Activated CD8-positive, alpha-beta T cell treated with anti-CD3 and anti-CD28 coated beads for 36 hours (primary cell): ENCODE measurements around the gene B9D2. TPM values are rescaled to one million over a fixed set of nuclear protein-coding genes. Genes with fewer than 3 reads are reported as not detected.
A peak's percentile ranks its signal among the peaks of the same experiment; 100 is the strongest.

Experiments used
- ATAC-seq: fragments of 200-7000 bp; cut with Tn5 transposase; one replicate; pipeline ENCODE4 v1.10.0; 2021; ENCODE audit warnings: mild to moderate bottlenecking, moderate library complexity
- CTCF ChIA-PET: fragments of 350-600 bp; sonication (Branson Sonifier 250); formaldehyde crosslinking; loops from one replicate; lab custom pipeline; 2021; ENCODE audit warnings: antibody characterized with exemption; lab: Charles Lee
- POLR2A ChIA-PET: fragments of 350-600 bp; sonication (Branson Sonifier 250); formaldehyde crosslinking; loops from one replicate; lab custom pipeline; 2021; ENCODE audit warnings: antibody characterized with exemption; lab: Charles Lee
- DNase-seq: peaks from one replicate; pipeline ENCODE4 v3.0.0-alpha.2; 2020
- H3K27ac Mint-ChIP-seq: one replicate; pipeline ENCODE4 v1.8.0; 2021; ENCODE audit warnings: mild to moderate bottlenecking, mixed read lengths
- H3K27me3 Mint-ChIP-seq: one replicate; pipeline ENCODE4 v1.8.0; 2021; ENCODE audit warnings: mixed read lengths
- H3K36me3 Mint-ChIP-seq: one replicate; pipeline ENCODE4 v1.8.0; 2021; ENCODE audit warnings: low read depth, mixed read lengths
- H3K4me1 Mint-ChIP-seq: one replicate; pipeline ENCODE4 v1.8.0; 2021; ENCODE audit warnings: low read depth, mixed read lengths
- H3K4me3 Mint-ChIP-seq: one replicate; pipeline ENCODE4 v1.8.0; 2021; ENCODE audit warnings: mild to moderate bottlenecking, moderate library complexity, mixed read lengths
- H3K9me3 Mint-ChIP-seq: one replicate; pipeline ENCODE4 v1.8.0; 2021; ENCODE audit warnings: mixed read lengths
- CTCF ChIP-seq: fragments of 200-600 bp; IDR thresholded peaks from one replicate; pipeline ENCODE4 v1.8.0; 2022; ENCODE audit warnings: antibody characterized with exemption, mild to moderate bottlenecking
- intact Hi-C: fragments of 100-400 bp; cut with micrococcal nuclease; formaldehyde crosslinking; loops from one replicate; pipeline ENCODE4 v1.10.0; 2022
- total RNA-seq, 2 experiments: library from RNA; stranded (reverse); gene quantifications; one replicate each; pipeline ENCODE4 v1.2.3, GENCODE V29; 2021

B9D2 gene
- total RNA-seq, 2 experiments from 2014 or later = 3.1 to 5.1 TPM

- DNase-seq = peak; percentile 96
- intact Hi-C loops = loop anchor here (2.0 to 5.0 kb wide), 3 partner anchors 44 to 106 kb away; partner anchors contain the start of gene TGFB1
- CTCF ChIA-PET = interaction anchor here (0.7 to 4.3 kb wide), 28 partner anchors 8 to 288 kb away, joined by 3 to 53 read pairs (median 4); partner anchors contain the start of genes B9D2 and HNRNPUL1
- ATAC-seq = peak; percentile 60
- Mint-ChIP-seq H3K36me3 (peaks cover 58% of the 10 kb centered on the region), H3K27ac (peak overlapping the region; percentile 98), H3K4me3 (peak overlapping the region; percentile 98), H3K9me3 (no peaks in the 10 kb centered on the region), H3K4me1 (peaks cover 77% of the 10 kb centered on the region), H3K27me3 (no peaks in the 10 kb centered on the region)
- POLR2A ChIA-PET = interaction anchor here (0.6 to 14.9 kb wide), 18 partner anchors 10 to 908 kb away, joined by 3 to 179 read pairs (median 4); partner anchors contain the start of genes B9D2, HNRNPUL1 and TGFB1
- peak; percentile 87 for TF ChIP-seq CTCF
These were observed 55.3 kb downstream of the B9D2 start for GRCh38 chr19:41308450-41309179.

GRCh38 chr19:41307954-41308449 is 55.9 kb downstream of the B9D2 start:
- Mint-ChIP-seq H3K27ac (peak overlapping the region; percentile 98), H3K27me3 (no peaks in the 10 kb centered on the region), H3K36me3 (peaks cover 56% of the 10 kb centered on the region), H3K9me3 (no peaks in the 10 kb centered on the region), H3K4me3 (peak overlapping the region; percentile 98), H3K4me1 (peaks cover 75% of the 10 kb centered on the region)
- CTCF ChIA-PET = interaction anchor here (0.7 to 4.3 kb wide), 20 partner anchors 8 to 289 kb away, joined by 3 to 53 read pairs (median 4); partner anchors contain the start of genes B9D2 and HNRNPUL1
- TF ChIP-seq CTCF = no peak
- POLR2A ChIA-PET = interaction anchor here (0.6 to 14.9 kb wide), 17 partner anchors 9 to 909 kb away, joined by 3 to 179 read pairs (median 4); partner anchors contain the start of genes B9D2, HNRNPUL1 and TGFB1
- peak; percentile 12 for DNase-seq
- intact Hi-C loops = loop anchor here (2.0 to 5.0 kb wide), 3 partner anchors 44 to 106 kb away; partner anchors contain the start of gene TGFB1
- peak; percentile 4 for ATAC-seq

DNA sequence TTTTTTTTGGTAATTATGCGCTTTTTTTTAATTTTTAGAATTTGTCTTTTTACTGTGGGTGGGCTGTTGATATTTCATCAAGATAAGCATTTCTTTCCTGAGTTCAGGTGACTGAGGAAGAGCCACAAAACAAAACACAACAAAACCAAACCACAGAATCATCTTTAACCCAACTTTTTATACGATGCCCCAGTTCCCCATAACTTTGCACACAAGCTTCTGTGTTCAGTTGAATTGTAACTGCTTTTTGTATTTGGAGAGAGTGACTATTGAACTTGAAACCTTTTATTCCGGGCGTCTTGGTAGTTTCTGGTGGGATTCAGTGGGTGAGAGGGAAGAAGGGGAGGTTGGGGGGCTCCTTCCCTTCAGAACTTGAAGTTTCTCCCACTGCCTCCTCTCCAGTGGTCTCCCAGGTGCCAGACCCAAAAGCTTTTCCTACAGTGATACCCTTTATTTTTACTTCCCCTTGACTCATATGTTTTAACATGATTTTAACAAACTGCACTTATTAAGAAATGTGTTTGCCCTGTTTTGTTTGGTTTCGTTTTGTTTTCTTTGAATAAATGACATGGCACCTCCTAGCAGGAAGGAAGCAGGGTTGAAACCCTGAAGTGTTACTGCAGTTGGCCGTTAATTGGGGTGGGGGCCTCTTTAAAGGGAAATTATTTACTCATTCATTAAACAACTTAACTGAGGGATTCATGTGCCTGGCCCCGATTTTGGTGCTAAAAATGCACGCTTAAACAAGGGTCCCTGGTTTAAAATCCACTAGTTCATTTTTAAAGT is 56.7 kb downstream of the B9D2 start:
- CTCF ChIA-PET = interaction anchor here (0.7 to 4.3 kb wide), 14 partner anchors 7 to 121 kb away, joined by 3 to 53 read pairs (median 4); partner anchors contain the start of genes B9D2 and HNRNPUL1
- Mint-ChIP-seq H3K4me3 (peak overlapping the region; percentile 46), H3K27ac (peak overlapping the region; percentile 98), H3K9me3 (no peaks in the 10 kb centered on the region), H3K4me1 (peaks cover 80% of the 10 kb centered on the region), H3K36me3 (peaks cover 59% of the 10 kb centered on the region), H3K27me3 (no peaks in the 10 kb centered on the region)
- DNase-seq = peak; percentile 42
- intact Hi-C loops = loop anchor here (5.0 kb wide), 2 partner anchors 45 to 105 kb away; partner anchors contain the start of gene TGFB1
- TF ChIP-seq CTCF = no peak
- POLR2A ChIA-PET = interaction anchor here (0.6 to 14.9 kb wide), 12 partner anchors 8 to 566 kb away, joined by 3 to 179 read pairs (median 4); partner anchors contain the start of gene HNRNPUL1
- peak; percentile 5 for ATAC-seq

GRCh38 chr19:41305927-41306793 is 57.8 kb downstream of the B9D2 start:
- ATAC-seq (no peak), DNase-seq (peak; percentile 23)
- Mint-ChIP-seq H3K27ac (peak overlapping the region; percentile 98), H3K27me3 (no peaks in the 10 kb centered on the region), H3K9me3 (no peaks in the 10 kb centered on the region), H3K4me1 (peaks cover 82% of the 10 kb centered on the region), H3K36me3 (peaks cover 62% of the 10 kb centered on the region), H3K4me3 (peak overlapping the region; percentile 46)
- POLR2A ChIA-PET = interaction anchor here (0.6 to 14.9 kb wide), 7 partner anchors 16 to 104 kb away, joined by 3 to 179 read pairs (median 3); partner anchors contain the start of gene HNRNPUL1
- intact Hi-C loops = loop anchor here (5.0 kb wide), 2 partner anchors 46 to 104 kb away; partner anchors contain the start of gene TGFB1
- CTCF ChIA-PET = interaction anchor here (1.7 to 4.3 kb wide), 3 partner anchors 9 to 101 kb away, joined by 10 to 53 read pairs (median 18); partner anchors contain the start of gene HNRNPUL1
- no peak for TF ChIP-seq CTCF
